Esophagus muscularis mucosa (tissue), 4 donors: Measurements from ENCODE around the gene CAMK1D. TPM values are rescaled to one million over a fixed set of nuclear protein-coding genes. Genes with fewer than 3 reads are reported as not detected.
A peak's percentile ranks its signal among the peaks of the same experiment; 100 is the strongest.

Experiments
- DNase-seq: peaks from one replicate; pipeline ENCODE4 v3.0.0-alpha.2; 2017; ENCODE audit errors: extremely low spot score
- H3K27ac ChIP-seq, 4 donors: fragments of 200-600 bp; sonication (generic); replicated peaks in 1 of 4; 1 replicate in 3 of 4; 2 replicates in 1 of 4; pipeline ENCODE4 v1.5.1; 2016 to 2019; ENCODE audit warnings: mild to moderate bottlenecking in 1 of 4
- H3K27me3 ChIP-seq, 4 donors: fragments of 200-600 bp; sonication (generic); one replicate each; pipeline versions ENCODE4 v1.5.1 to v1.6.0; 2016 to 2019
- H3K36me3 ChIP-seq, 4 donors: fragments of 200-600 bp; sonication (generic); one replicate each; pipeline ENCODE4 v1.5.1; 2016 to 2019
- H3K4me1 ChIP-seq, 4 donors: fragments of 200-600 bp; sonication (generic); one replicate each; pipeline ENCODE4 v1.5.1; 2016 to 2019
- H3K4me3 ChIP-seq, 4 donors: fragments of 200-600 bp; sonication (generic); 1 replicate in 2 of 4; 2 replicates in 2 of 4; pipeline ENCODE4 v1.5.1; 2016 to 2019; ENCODE audit warnings: mild to moderate bottlenecking in 4 of 4, moderate library complexity in 1 of 4
- H3K9me3 ChIP-seq, 4 donors: fragments of 200-600 bp; sonication (generic); 1 replicate in 3 of 4; 2 replicates in 1 of 4; pipeline ENCODE4 v1.5.1; 2016 to 2019
- EP300 ChIP-seq: sonication (generic); formaldehyde crosslinking; IDR thresholded peaks from one replicate; pipeline ENCODE4 v1.6.1; 2017; ENCODE audit warnings: antibody characterized with exemption
- POLR2A ChIP-seq: fragments of 450-650 bp; IDR thresholded peaks from one replicate; pipeline ENCODE4 v1.6.1; 2017; ENCODE audit warnings: antibody characterized with exemption, moderate library complexity, mild to moderate bottlenecking, low read depth
- POLR2AphosphoS5 ChIP-seq, 2 donors: sonication (generic); formaldehyde crosslinking; IDR thresholded peaks; one replicate each; pipeline ENCODE4 v1.6.1; 2017; ENCODE audit warnings: antibody characterized with exemption in 2 of 2
- WGBS: methylation state at CpG from one replicate; pipeline ENCODE4 v1.1.5; 2018; 5-methylcytosine and 5-hydroxymethylcytosine counted together
- intact Hi-C: fragments of 100-400 bp; cut with DNase I; formaldehyde crosslinking; loops from one replicate; pipeline ENCODE4 v1.15.1; 2023
- total RNA-seq, 4 donors: library from RNA; depleted of rRNA; stranded (reverse); fragments of >200 nt; gene quantifications; one replicate each; pipeline versions ENCODE4 v1.1.0 to v1.2.1, GENCODE V29; 2016
- TF ChIP-seq, protein P1 (sequence below), 3 experiments: fragments of 200-600 bp in 2 of 3; fragments of 450-650 bp in 1 of 3; sonication (generic) in 2 of 3; IDR thresholded peaks; one replicate each; pipeline ENCODE4 v1.5.1; 2017 to 2019; ENCODE audit warnings: antibody characterized with exemption in 3 of 3, mild to moderate bottlenecking in 2 of 3, moderate library complexity in 1 of 3

The CAMK1D gene
- total RNA-seq, 4 donors from 2014 or later = 8.4 to 15.4 (median 11.3) TPM

DNA sequence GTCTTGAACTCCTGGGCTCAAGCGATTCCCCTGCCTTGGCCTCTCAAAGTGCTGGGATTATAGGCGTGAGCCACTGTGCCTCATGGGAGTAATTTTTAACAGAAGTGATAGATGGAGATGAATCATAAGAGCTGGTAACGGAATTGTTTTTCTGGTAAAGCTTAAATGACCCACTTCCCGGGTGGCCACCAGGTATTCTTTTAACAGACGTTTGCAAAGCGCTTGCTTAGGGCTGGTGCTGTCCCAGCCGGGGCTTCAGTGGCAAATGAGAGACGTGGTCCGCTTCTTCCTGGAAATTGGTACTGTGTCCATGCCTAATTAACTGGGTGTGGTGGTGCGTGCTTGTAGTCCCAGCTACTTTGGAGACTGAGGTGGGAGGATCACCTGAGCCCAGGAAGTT lies 23.5 kb downstream of the CAMK1D start:
- no peak for DNase-seq
- no peaks in the 10 kb centered on the region for H3K27me3 ChIP-seq
- TF ChIP-seq, protein P1, sequence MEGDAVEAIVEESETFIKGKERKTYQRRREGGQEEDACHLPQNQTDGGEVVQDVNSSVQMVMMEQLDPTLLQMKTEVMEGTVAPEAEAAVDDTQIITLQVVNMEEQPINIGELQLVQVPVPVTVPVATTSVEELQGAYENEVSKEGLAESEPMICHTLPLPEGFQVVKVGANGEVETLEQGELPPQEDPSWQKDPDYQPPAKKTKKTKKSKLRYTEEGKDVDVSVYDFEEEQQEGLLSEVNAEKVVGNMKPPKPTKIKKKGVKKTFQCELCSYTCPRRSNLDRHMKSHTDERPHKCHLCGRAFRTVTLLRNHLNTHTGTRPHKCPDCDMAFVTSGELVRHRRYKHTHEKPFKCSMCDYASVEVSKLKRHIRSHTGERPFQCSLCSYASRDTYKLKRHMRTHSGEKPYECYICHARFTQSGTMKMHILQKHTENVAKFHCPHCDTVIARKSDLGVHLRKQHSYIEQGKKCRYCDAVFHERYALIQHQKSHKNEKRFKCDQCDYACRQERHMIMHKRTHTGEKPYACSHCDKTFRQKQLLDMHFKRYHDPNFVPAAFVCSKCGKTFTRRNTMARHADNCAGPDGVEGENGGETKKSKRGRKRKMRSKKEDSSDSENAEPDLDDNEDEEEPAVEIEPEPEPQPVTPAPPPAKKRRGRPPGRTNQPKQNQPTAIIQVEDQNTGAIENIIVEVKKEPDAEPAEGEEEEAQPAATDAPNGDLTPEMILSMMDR (IDR thresholded peaks at IDR 0.05) = no peak
- no peak for TF ChIP-seq EP300
- no peak for TF ChIP-seq POLR2A
- no peak for TF ChIP-seq POLR2AphosphoS5 (IDR thresholded peaks at IDR 0.05)
- H3K9me3 ChIP-seq = no peaks in the 10 kb centered on the region
- H3K4me1 ChIP-seq = peaks cover 0 to 24% (median 15%) of the 10 kb centered on the region in 4 donors
- H3K36me3 ChIP-seq = no peaks in the 10 kb centered on the region
- no peak overlapping the region for H3K27ac ChIP-seq
- no peak overlapping the region for H3K4me3 ChIP-seq
- 92% methylated on average over 10 of the region's 10 CpGs for WGBS
- intact Hi-C loops = no loop called here

DNA sequence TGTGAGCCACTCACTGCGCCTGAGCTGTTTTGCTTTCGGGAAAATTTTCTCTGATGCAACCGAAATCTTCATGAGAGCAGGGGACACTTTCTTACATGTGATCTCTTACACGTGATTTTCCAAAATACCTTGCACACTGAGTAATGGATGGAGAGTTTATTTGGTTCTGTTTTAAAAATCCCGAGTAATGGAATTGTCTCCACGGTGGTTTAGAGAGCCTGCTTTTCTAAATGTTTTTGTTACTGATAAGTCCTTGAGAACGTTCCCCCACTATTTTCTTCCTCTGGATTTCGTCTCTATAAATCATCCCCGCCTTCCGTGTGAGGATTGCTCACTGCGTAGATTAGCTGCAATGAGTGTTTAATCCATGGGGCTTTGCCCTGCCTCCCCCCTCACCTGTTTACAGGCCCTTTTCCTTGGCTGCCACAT lies 25.7 kb downstream of the CAMK1D start:
- 56% methylated on average over 11 of the region's 11 CpGs for WGBS
- peak in 1 of 2 donors; percentile 11 for TF ChIP-seq POLR2AphosphoS5 (IDR thresholded peaks at IDR 0.05)
- TF ChIP-seq, protein P1 (IDR thresholded peaks at IDR 0.05) = no peak
- no peaks in the 10 kb centered on the region for H3K36me3 ChIP-seq
- DNase-seq = no peak
- no peaks in the 10 kb centered on the region for H3K27me3 ChIP-seq
- no peaks in the 10 kb centered on the region for H3K9me3 ChIP-seq
- intact Hi-C loops = no loop called here
- H3K27ac ChIP-seq = peak overlapping the region; percentile 62 to 72 (median 70)
- peak overlapping the region in 1 of 4 donors; percentile 12 for H3K4me3 ChIP-seq
- peaks cover 0 to 33% (median 23%) of the 10 kb centered on the region in 4 donors for H3K4me1 ChIP-seq

GRCh38 chr10:12376211-12376610 lies 26.9 kb downstream of the CAMK1D start:
- Histone ChIP-seq H3K27ac (peak overlapping the region in 2 of 4 donors; percentile 47 to 72), H3K4me3 (no peak overlapping the region), H3K4me1 (peaks cover 0 to 33% (median 23%) of the 10 kb centered on the region in 4 donors), H3K36me3 (no peaks in the 10 kb centered on the region), H3K9me3 (no peaks in the 10 kb centered on the region), H3K27me3 (no peaks in the 10 kb centered on the region)
- intact Hi-C loops = no loop called here
- TF ChIP-seq EP300 (no peak), POLR2AphosphoS5 (IDR thresholded peaks at IDR 0.05) (no peak), POLR2A (no peak)
- TF ChIP-seq, protein P1 (IDR thresholded peaks at IDR 0.05) = no peak
- DNase-seq = no peak
- WGBS = 92% methylated on average over 12 of the region's 12 CpGs

DNA sequence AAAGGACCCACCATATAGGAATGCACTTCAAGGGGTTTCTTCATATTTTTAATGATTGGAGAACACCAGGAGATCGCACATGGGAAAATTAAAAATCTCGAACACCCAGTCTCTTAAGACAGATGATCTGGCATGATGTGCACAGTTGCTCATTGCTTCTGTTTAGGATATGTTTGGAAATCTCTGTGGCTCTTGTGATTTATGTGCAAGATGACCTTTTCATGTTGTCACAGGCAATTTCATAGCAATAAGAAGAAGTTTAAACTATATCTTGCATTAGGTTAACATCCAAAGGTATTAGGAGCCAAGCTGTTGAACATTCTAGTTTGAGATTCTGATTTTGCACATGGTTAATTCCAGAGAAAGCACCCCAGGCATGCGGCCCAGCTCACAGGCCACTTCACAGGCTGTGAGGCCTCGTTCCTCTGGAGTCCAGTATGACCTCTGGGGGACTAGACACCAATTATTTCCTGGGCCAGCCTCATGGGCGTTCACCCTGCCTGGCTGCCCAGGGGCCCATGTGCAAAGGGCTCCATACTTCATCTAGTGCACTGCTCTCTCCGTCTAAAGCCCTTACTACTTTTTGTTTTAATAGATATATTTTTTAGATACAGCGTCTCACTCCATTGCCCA lies 28.4 kb downstream of the CAMK1D start:
- no peaks in the 10 kb centered on the region for H3K9me3 ChIP-seq
- DNase-seq = no peak
- intact Hi-C loops = no loop called here
- no peak overlapping the region for H3K4me3 ChIP-seq
- peaks cover 0 to 33% (median 23%) of the 10 kb centered on the region in 4 donors for H3K4me1 ChIP-seq
- 73% methylated on average over 7 of the region's 7 CpGs for WGBS
- peak overlapping the region; percentile 47 to 72 (median 55) for H3K27ac ChIP-seq
- H3K27me3 ChIP-seq = no peaks in the 10 kb centered on the region
- TF ChIP-seq, protein P1 (IDR thresholded peaks at IDR 0.05) = no peak
- TF ChIP-seq POLR2AphosphoS5 (IDR thresholded peaks at IDR 0.05) = no peak
- TF ChIP-seq POLR2A = no peak
- H3K36me3 ChIP-seq = no peaks in the 10 kb centered on the region

- Histone ChIP-seq H3K4me3 (no peak overlapping the region), H3K27ac (no peak overlapping the region), H3K4me1 (peaks cover 0 to 22% (median 15%) of the 10 kb centered on the region in 4 donors), H3K27me3 (no peaks in the 10 kb centered on the region), H3K9me3 (no peaks in the 10 kb centered on the region), H3K36me3 (no peaks in the 10 kb centered on the region)
- WGBS = 95% methylated on average over 5 of the region's 5 CpGs
- intact Hi-C loops = no loop called here
- TF ChIP-seq EP300 = no peak
- TF ChIP-seq POLR2A = no peak
- TF ChIP-seq, protein P1 (IDR thresholded peaks at IDR 0.05) = no peak
- TF ChIP-seq POLR2AphosphoS5 (IDR thresholded peaks at IDR 0.05) = no peak
- no peak for DNase-seq
These were observed 31.7 kb downstream of the CAMK1D start for GRCh38 chr10:12380999-12381398.
